ENCODE data around the gene DNAJB11.

DNAJB11 gene

DNA sequence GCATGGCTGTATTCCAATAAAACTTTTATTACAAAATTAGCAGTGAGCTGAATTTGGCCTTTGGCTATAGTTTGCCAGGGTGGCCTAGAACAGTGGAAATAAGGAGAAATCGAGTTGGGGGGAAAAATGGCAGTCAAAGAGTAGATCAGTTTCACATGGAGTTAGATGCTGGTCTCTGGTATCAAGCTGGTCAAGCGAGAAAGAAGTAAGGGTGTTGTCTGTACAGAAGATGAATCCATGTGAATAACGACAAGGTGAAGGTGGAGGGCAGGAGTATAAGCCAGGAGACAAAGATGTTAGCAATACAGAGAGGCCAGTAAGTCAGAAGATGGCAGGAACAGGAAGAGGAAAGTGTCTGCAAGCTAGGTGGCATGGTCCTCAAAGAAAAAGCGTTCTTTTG, 54.1 kb downstream of the DNAJB11 start:
- no peak overlapping the region for H2BK15ac ChIP-seq (replicated peaks; ENCODE audit: low read depth)
- no peaks in the 10 kb centered on the region for H3K79me1 ChIP-seq (ENCODE audit: low read length)
- no peaks in the 10 kb centered on the region for H3K27me3 ChIP-seq (ENCODE audit: insufficient read depth, low read length, poor library complexity)
- H3K56ac ChIP-seq (ENCODE audit: low read length): no peak overlapping the region
- H3K36me3 ChIP-seq (ENCODE audit: control insufficient read depth, insufficient read depth, low read length): no peaks in the 10 kb centered on the region
- no peak overlapping the region for H3K23ac ChIP-seq (ENCODE audit: low read length)
- no peak overlapping the region for H3K9ac ChIP-seq (ENCODE audit: low read length)
- no peak overlapping the region for H4K8ac ChIP-seq (ENCODE audit: low read depth, low read length)
- no peak overlapping the region for H3K18ac ChIP-seq (ENCODE audit: low read length)
- no peak for DNase-seq
- no peak overlapping the region for H2AK5ac ChIP-seq (ENCODE audit: low read length)
- H3K27ac ChIP-seq (ENCODE audit: low read depth, low read length): no peak overlapping the region
- H2BK5ac ChIP-seq (ENCODE audit: low read length): no peak overlapping the region
- no peak overlapping the region for H2BK120ac ChIP-seq (ENCODE audit: low read depth, low read length)
- peaks cover 2% of the 10 kb centered on the region for H3K4me1 ChIP-seq (ENCODE audit: control insufficient read depth, low read depth, low read length)
- H3K4me3 ChIP-seq (ENCODE audit: low read length): no peak overlapping the region
- H3K4me2 ChIP-seq (ENCODE audit: low read length): no peak overlapping the region
- no CpG with 5 or more reads among the region's 4 CpGs for WGBS (ENCODE audit: extremely low coverage, insufficient coverage, low lambda C conversion rate)
- no peak overlapping the region for H3K4ac ChIP-seq (ENCODE audit: low read depth, low read length)
- H4K5ac ChIP-seq (ENCODE audit: low read length): no peak overlapping the region
- H3K79me2 ChIP-seq (ENCODE audit: control insufficient read depth, insufficient read depth, low read length): no peaks in the 10 kb centered on the region

DNA sequence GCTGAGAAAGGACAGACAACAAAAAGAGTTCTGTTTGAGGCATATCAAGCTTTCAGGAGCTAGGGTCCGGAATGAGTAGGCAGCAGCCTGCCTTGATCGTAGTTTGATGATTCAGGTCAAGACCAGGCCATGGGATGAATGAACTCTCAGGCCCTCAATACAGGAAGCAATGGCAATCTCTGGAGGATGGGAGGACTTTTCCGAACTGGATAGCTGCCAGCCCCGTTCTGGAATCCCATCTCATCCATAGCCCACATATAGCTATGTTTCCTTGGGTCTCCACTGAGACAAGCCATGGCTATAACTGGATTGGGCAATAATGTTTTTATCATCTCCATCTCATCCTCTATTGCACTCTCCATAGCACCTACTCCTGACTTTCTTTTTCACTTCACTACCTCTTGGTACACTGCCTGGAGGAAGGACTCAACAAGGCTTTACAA, 55.1 kb downstream of the DNAJB11 start:
- no peaks in the 10 kb centered on the region for H3K79me1 ChIP-seq (ENCODE audit: low read length)
- no peak overlapping the region for H2AK5ac ChIP-seq (ENCODE audit: low read length)
- peaks cover 2% of the 10 kb centered on the region for H3K4me1 ChIP-seq (ENCODE audit: control insufficient read depth, low read depth, low read length)
- no peak overlapping the region for H2BK120ac ChIP-seq (ENCODE audit: low read depth, low read length)
- no peak overlapping the region for H3K56ac ChIP-seq (ENCODE audit: low read length)
- H4K8ac ChIP-seq (ENCODE audit: low read depth, low read length): no peak overlapping the region
- H3K23ac ChIP-seq (ENCODE audit: low read length): no peak overlapping the region
- no peaks in the 10 kb centered on the region for H3K79me2 ChIP-seq (ENCODE audit: control insufficient read depth, insufficient read depth, low read length)
- no CpG with 5 or more reads among the region's 4 CpGs for WGBS (ENCODE audit: extremely low coverage, insufficient coverage, low lambda C conversion rate)
- H3K9ac ChIP-seq (ENCODE audit: low read length): no peak overlapping the region
- no peak overlapping the region for H2BK15ac ChIP-seq (replicated peaks; ENCODE audit: low read depth)
- H3K4me3 ChIP-seq (ENCODE audit: low read length): no peak overlapping the region
- H3K18ac ChIP-seq (ENCODE audit: low read length): no peak overlapping the region
- H2BK5ac ChIP-seq (ENCODE audit: low read length): no peak overlapping the region
- no peak for DNase-seq
- H3K36me3 ChIP-seq (ENCODE audit: control insufficient read depth, insufficient read depth, low read length): no peaks in the 10 kb centered on the region
- H3K4ac ChIP-seq (ENCODE audit: low read depth, low read length): no peak overlapping the region
- no peaks in the 10 kb centered on the region for H3K27me3 ChIP-seq (ENCODE audit: insufficient read depth, low read length, poor library complexity)
- H3K4me2 ChIP-seq (ENCODE audit: low read length): no peak overlapping the region
- no peak overlapping the region for H4K5ac ChIP-seq (ENCODE audit: low read length)
- H3K27ac ChIP-seq (ENCODE audit: low read depth, low read length): no peak overlapping the region

DNA sequence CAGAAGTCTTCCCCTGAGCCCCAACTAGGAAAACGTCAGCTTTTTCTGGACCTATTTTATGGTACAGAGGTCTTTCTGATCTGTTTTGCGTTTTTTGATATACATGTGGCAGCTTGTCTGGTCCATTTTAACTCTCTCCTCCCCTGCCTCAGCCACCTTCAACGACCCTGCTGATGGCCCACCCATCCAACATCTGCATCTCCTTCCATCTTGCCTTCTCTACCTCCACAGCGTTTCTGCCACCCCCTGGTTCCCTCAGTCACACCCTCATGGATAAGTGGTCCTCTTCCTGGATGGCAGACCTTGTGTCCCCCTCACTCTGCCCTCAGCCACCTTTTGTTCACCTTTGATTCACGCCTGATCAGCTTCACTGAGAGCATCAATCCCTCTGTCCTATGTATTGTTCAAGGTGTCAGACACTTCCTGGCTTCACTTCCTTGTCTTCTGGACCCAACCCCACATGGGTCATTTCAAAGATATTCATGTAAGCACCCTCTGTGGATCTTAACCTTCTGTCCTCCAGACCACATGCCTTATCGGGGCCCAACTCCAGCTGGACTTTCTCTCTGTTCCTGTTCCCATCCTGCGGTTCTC, 55.8 kb downstream of the DNAJB11 start:
- no peaks in the 10 kb centered on the region for H3K79me1 ChIP-seq (ENCODE audit: low read length)
- H4K5ac ChIP-seq (ENCODE audit: low read length): no peak overlapping the region
- H4K8ac ChIP-seq (ENCODE audit: low read depth, low read length): no peak overlapping the region
- peak; percentile 10 for DNase-seq
- H3K79me2 ChIP-seq (ENCODE audit: control insufficient read depth, insufficient read depth, low read length): no peaks in the 10 kb centered on the region
- H2AK5ac ChIP-seq (ENCODE audit: low read length): no peak overlapping the region
- no peak overlapping the region for H2BK15ac ChIP-seq (replicated peaks; ENCODE audit: low read depth)
- no CpG with 5 or more reads among the region's 7 CpGs for WGBS (ENCODE audit: extremely low coverage, insufficient coverage, low lambda C conversion rate)
- no peak overlapping the region for H3K4me2 ChIP-seq (ENCODE audit: low read length)
- H3K9ac ChIP-seq (ENCODE audit: low read length): no peak overlapping the region
- H3K4ac ChIP-seq (ENCODE audit: low read depth, low read length): no peak overlapping the region
- H3K27me3 ChIP-seq (ENCODE audit: insufficient read depth, low read length, poor library complexity): no peaks in the 10 kb centered on the region
- H3K27ac ChIP-seq (ENCODE audit: low read depth, low read length): no peak overlapping the region
- H3K36me3 ChIP-seq (ENCODE audit: control insufficient read depth, insufficient read depth, low read length): no peaks in the 10 kb centered on the region
- H3K18ac ChIP-seq (ENCODE audit: low read length): no peak overlapping the region
- H2BK5ac ChIP-seq (ENCODE audit: low read length): no peak overlapping the region
- H3K23ac ChIP-seq (ENCODE audit: low read length): no peak overlapping the region
- no peak overlapping the region for H3K4me3 ChIP-seq (ENCODE audit: low read length)
- H3K4me1 ChIP-seq (ENCODE audit: control insufficient read depth, low read depth, low read length): peaks cover 2% of the 10 kb centered on the region
- H3K56ac ChIP-seq (ENCODE audit: low read length): no peak overlapping the region
- no peak overlapping the region for H2BK120ac ChIP-seq (ENCODE audit: low read depth, low read length)

DNA sequence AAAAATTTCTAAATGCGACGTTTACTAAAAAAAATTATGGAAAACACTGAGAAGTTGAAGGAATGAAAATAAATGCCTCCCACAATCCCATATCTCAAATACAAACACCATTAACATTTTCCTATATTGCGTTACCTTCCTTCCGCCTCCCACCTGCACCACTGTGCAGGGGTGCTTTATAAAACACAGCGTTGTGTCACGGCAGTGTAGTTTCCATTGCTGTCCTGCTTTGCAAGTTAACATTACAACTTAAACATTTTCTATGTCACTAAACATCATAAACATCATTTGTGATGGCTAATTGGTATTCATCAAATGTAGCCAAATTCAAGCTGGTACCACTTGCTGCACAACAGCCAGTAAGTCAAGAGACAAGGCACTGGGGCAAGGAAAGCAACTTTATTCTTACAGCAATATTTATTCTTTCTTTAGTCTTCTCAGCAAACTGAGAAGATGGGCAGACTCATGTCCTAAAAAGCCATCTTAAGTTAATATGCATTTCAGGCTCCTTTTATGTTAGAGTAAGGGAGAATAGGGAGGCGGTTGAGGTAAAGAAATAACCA, 57.4 kb downstream of the DNAJB11 start:
- no peaks in the 10 kb centered on the region for H3K36me3 ChIP-seq (ENCODE audit: control insufficient read depth, insufficient read depth, low read length)
- no peaks in the 10 kb centered on the region for H3K79me1 ChIP-seq (ENCODE audit: low read length)
- H3K27me3 ChIP-seq (ENCODE audit: insufficient read depth, low read length, poor library complexity): no peaks in the 10 kb centered on the region
- H2BK15ac ChIP-seq (replicated peaks; ENCODE audit: low read depth): no peak overlapping the region
- no peak for DNase-seq
- H4K8ac ChIP-seq (ENCODE audit: low read depth, low read length): no peak overlapping the region
- no peak overlapping the region for H3K27ac ChIP-seq (ENCODE audit: low read depth, low read length)
- H3K4me3 ChIP-seq (ENCODE audit: low read length): no peak overlapping the region
- H3K23ac ChIP-seq (ENCODE audit: low read length): no peak overlapping the region
- H2AK5ac ChIP-seq (ENCODE audit: low read length): no peak overlapping the region
- WGBS (ENCODE audit: extremely low coverage, insufficient coverage, low lambda C conversion rate): no CpG with 5 or more reads among the region's 7 CpGs
- no peak overlapping the region for H2BK120ac ChIP-seq (ENCODE audit: low read depth, low read length)
- no peak overlapping the region for H2BK5ac ChIP-seq (ENCODE audit: low read length)
- H3K56ac ChIP-seq (ENCODE audit: low read length): no peak overlapping the region
- no peaks in the 10 kb centered on the region for H3K79me2 ChIP-seq (ENCODE audit: control insufficient read depth, insufficient read depth, low read length)
- peaks cover 2% of the 10 kb centered on the region for H3K4me1 ChIP-seq (ENCODE audit: control insufficient read depth, low read depth, low read length)
- no peak overlapping the region for H3K4me2 ChIP-seq (ENCODE audit: low read length)
- H3K18ac ChIP-seq (ENCODE audit: low read length): no peak overlapping the region
- H3K4ac ChIP-seq (ENCODE audit: low read depth, low read length): no peak overlapping the region
- H4K5ac ChIP-seq (ENCODE audit: low read length): no peak overlapping the region
- H3K9ac ChIP-seq (ENCODE audit: low read length): no peak overlapping the region

DNA sequence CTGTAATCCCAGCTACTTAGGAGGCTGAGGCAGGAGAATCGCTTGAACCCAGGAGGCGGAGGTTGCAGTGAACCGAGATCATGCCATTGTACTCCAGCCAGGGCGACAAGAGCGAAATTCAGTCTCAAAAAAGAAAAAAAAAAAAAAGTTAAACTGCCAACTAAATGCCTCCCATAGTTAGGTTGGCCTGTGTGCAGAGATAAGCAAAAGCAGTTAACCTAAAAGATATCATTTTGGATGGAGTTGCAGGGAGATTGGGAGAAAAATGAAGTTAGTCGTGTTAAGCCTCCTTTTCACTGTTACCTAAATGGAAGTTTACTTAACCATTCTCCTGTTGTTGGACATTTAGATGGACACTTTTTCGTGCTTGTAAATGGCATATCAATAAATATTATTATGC, 58.2 kb downstream of the DNAJB11 start:
- H3K4ac ChIP-seq (ENCODE audit: low read depth, low read length): no peak overlapping the region
- no CpG with 5 or more reads among the region's 7 CpGs for WGBS (ENCODE audit: extremely low coverage, insufficient coverage, low lambda C conversion rate)

More for the DNA sequence above, 58.2 kb downstream of the DNAJB11 start:
- Histone ChIP-seq H2AK5ac (ENCODE audit: low read length) (no peak overlapping the region), H3K27me3 (ENCODE audit: insufficient read depth, low read length, poor library complexity) (no peaks in the 10 kb centered on the region), H3K23ac (ENCODE audit: low read length) (no peak overlapping the region), H3K4me2 (ENCODE audit: low read length) (no peak overlapping the region), H3K9ac (ENCODE audit: low read length) (no peak overlapping the region), H3K79me2 (ENCODE audit: control insufficient read depth, insufficient read depth, low read length) (no peaks in the 10 kb centered on the region), H4K8ac (ENCODE audit: low read depth, low read length) (no peak overlapping the region), H2BK5ac (ENCODE audit: low read length) (no peak overlapping the region), H3K18ac (ENCODE audit: low read length) (no peak overlapping the region), H3K56ac (ENCODE audit: low read length) (no peak overlapping the region), H2BK15ac (replicated peaks; ENCODE audit: low read depth) (no peak overlapping the region), H2BK120ac (ENCODE audit: low read depth, low read length) (no peak overlapping the region), H3K79me1 (ENCODE audit: low read length) (no peaks in the 10 kb centered on the region), H3K4me1 (ENCODE audit: control insufficient read depth, low read depth, low read length) (peaks cover 2% of the 10 kb centered on the region), H3K27ac (ENCODE audit: low read depth, low read length) (no peak overlapping the region), H4K5ac (ENCODE audit: low read length) (no peak overlapping the region), H3K36me3 (ENCODE audit: control insufficient read depth, insufficient read depth, low read length) (no peaks in the 10 kb centered on the region), H3K4me3 (ENCODE audit: low read length) (no peak overlapping the region)
- DNase-seq: no peak
